Measurements from ENCODE around the gene ST8SIA6.

- TF ChIP-seq, protein P1, sequence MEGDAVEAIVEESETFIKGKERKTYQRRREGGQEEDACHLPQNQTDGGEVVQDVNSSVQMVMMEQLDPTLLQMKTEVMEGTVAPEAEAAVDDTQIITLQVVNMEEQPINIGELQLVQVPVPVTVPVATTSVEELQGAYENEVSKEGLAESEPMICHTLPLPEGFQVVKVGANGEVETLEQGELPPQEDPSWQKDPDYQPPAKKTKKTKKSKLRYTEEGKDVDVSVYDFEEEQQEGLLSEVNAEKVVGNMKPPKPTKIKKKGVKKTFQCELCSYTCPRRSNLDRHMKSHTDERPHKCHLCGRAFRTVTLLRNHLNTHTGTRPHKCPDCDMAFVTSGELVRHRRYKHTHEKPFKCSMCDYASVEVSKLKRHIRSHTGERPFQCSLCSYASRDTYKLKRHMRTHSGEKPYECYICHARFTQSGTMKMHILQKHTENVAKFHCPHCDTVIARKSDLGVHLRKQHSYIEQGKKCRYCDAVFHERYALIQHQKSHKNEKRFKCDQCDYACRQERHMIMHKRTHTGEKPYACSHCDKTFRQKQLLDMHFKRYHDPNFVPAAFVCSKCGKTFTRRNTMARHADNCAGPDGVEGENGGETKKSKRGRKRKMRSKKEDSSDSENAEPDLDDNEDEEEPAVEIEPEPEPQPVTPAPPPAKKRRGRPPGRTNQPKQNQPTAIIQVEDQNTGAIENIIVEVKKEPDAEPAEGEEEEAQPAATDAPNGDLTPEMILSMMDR (conservative IDR thresholded peaks at IDR 0.05; ENCODE audit: low read length) = peak; percentile 94
- TF ChIP-seq EZH2phosphoT487 (IDR thresholded peaks at IDR 0.05; ENCODE audit: borderline replicate concordance) = no peak
These were observed 23.6 kb downstream of the ST8SIA6 start for GRCh38 chr10:17430647-17431355.

All from Loucy (cell line).